Neural progenitor cell (in vitro differentiated cells): ENCODE measurements around the gene KAT2B.

Experiments used
- EZH2 ChIP-seq: fragments of 200-600 bp; sonication (generic); IDR thresholded peaks from 2 replicates; pipeline ENCODE4 v1.6.1; 2017; ENCODE audit warnings: antibody characterized with exemption, mild to moderate bottlenecking, moderate library complexity
- TF ChIP-seq, protein P1 (sequence below): fragments of 200-600 bp; sonication (generic); IDR thresholded peaks from 2 replicates; pipeline ENCODE4 v1.5.1; 2017; ENCODE audit warnings: antibody characterized with exemption, mild to moderate bottlenecking

DNA sequence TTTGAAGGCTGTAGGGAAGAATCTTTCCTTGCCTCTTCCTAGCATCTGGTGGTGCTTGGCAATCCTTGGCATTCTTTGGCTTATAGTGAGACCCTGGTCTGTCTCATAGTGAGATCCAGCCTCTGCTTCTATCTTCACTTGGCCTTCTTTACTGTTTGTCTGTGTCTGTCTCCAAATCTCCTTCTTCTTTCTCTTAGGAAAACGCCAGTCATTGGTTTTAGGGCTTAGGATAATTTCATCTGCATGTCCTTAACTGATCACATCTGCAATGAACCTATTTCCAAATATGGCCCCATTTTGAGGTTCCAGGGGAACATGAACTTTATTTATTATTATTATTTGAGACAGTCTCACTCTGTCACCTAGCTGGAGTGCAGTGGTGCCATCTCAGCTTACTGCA lies 25.8 kb downstream of the KAT2B start:
- TF ChIP-seq EZH2 = no peak
- TF ChIP-seq, protein P1, sequence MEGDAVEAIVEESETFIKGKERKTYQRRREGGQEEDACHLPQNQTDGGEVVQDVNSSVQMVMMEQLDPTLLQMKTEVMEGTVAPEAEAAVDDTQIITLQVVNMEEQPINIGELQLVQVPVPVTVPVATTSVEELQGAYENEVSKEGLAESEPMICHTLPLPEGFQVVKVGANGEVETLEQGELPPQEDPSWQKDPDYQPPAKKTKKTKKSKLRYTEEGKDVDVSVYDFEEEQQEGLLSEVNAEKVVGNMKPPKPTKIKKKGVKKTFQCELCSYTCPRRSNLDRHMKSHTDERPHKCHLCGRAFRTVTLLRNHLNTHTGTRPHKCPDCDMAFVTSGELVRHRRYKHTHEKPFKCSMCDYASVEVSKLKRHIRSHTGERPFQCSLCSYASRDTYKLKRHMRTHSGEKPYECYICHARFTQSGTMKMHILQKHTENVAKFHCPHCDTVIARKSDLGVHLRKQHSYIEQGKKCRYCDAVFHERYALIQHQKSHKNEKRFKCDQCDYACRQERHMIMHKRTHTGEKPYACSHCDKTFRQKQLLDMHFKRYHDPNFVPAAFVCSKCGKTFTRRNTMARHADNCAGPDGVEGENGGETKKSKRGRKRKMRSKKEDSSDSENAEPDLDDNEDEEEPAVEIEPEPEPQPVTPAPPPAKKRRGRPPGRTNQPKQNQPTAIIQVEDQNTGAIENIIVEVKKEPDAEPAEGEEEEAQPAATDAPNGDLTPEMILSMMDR = no peak
